Muscle of arm (tissue), 12 donors: ENCODE data around the gene MICALL1. TPM values are rescaled to one million over a fixed set of nuclear protein-coding genes. Genes with fewer than 3 reads are reported as not detected.
"Not testable (repeated sequence)": the region's sequence is repeated elsewhere in the genome, so short reads cannot be mapped to it uniquely, and the experiment has no call there.

Experiments
- DNase-seq: peaks from one replicate; pipeline ENCODE4 v3.0.0-alpha.2; 2013
- polyA plus RNA-seq, 12 donors: library from polyadenylated mRNA; unstranded; fragments of 120-200 nt; gene quantifications; one replicate each; pipeline ENCODE4 v1.2.1, GENCODE V29; 2013; ENCODE audit not compliant: insufficient read length in 12 of 12

Gene MICALL1
- polyA plus RNA-seq, 12 donors: 39.0 to 60.7 (median 43.8) TPM; not detected in 1

DNA sequence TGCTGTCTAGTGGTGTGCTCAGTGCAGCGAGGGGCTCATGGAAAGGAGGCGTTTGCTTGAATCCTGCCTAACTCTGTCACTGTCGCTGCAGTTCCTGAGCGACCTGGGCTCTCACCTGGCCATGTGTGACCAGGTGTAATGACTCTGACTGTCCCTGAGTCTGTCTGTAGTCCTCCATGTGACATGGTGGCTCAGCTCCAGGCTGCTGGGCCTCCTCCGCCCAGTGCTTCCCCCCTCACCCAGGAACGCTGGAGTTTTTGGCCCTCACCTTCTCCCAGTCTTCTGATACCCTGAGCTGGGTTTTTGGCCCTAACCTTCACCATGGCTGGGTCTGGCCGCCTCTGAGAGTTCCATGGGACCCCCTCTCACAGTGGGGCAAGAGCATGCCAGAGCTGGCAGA is 20.3 kb downstream of the MICALL1 start:
- no peak for DNase-seq

- no peak for DNase-seq
Measured at GRCh38 chr22:37926771-37927636, 20.9 kb downstream of the MICALL1 start.

GRCh38 chr22:37927637-37927936 is 21.5 kb downstream of the MICALL1 start:
- DNase-seq: no peak

DNA sequence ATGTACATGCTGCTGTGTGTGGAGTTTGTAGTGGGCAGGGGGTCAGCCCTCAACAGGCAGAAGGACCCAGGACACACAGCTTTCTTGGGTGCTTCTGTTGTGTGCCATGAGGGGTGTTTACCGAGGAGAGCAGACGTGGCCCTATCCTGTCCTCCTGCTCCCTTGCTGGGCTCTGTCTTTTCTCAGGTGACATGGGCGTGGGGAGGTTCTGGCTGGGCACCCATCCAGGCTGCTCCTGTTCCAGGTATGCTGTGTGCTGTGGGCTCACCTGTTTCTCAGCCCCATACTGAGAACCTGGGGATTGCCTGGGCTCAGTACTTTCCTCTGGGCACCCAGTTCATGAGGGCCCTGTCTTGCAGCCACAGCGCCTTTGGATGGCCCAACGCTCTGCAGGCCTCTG is 23.3 kb downstream of the MICALL1 start:
- DNase-seq: no peak

DNA sequence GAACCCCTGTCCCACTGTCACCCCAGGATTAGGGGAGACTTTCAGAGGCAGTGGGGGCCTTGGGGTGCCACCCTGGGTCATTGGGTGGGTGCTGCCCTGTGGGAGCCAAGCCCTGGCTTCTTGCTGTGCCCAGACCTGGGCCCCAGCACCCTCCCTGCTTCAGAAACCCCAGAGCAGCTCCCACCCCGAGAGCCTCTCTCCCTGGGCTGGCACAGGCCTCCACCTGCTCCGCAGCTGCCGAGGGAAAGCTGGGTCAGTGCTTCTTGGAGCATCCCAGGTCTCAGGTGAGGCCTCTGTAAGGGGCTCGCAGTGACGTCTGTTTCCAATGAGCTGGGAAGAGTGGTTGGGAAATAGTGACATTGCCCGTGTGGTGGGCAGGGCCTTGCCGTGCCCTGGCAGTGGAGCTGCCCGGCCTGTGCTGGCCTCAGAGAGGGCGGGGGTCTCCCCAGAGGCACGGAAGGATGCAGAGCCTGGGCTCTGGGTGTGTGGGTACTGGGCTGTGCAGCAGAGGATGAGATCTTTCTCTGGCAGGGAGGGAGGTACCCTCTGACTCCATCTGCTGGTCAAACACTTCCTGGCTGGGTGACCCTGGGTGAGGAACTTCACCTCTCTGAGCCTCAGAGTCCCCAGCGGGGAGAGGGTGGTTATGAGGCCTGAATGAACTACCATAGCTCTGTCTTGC is 24.3 kb downstream of the MICALL1 start:
- DNase-seq: no peak

DNA sequence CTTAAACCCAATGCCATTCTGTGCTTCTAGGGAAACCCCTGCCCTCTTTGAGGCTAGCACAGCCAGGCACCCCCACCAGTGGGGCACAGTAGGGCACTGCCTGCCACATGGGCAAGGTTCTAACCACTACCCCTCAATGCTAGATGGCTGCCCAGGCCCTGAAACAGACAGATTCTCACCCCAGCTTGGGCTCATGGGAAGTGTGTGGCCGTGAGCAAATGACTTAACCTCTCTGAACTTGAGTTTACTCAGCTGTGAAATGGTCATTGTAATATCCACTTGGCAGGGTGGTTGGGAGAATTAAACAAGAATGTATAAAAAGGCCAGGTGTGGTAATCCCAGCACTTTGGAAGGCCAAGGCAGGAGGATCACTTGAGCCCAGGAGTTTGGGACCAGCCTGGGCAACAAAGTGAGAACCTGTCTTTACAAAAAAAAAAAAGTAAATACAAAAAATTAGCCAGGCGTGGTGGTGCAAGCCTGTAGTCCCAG is 24.9 kb downstream of the MICALL1 start:
- DNase-seq: no peak

- DNase-seq: no peak
Measured at GRCh38 chr22:37931893-37932389, 25.8 kb downstream of the MICALL1 start.

GRCh38 chr22:37932401-37932800 is 26.3 kb downstream of the MICALL1 start:
- no peak for DNase-seq

- no peak for DNase-seq
Measured at GRCh38 chr22:37932821-37933578, 26.9 kb downstream of the MICALL1 start.

- DNase-seq: peak; percentile 68
Measured at GRCh38 chr22:37933711-37934376, 27.7 kb downstream of the MICALL1 start.

DNA sequence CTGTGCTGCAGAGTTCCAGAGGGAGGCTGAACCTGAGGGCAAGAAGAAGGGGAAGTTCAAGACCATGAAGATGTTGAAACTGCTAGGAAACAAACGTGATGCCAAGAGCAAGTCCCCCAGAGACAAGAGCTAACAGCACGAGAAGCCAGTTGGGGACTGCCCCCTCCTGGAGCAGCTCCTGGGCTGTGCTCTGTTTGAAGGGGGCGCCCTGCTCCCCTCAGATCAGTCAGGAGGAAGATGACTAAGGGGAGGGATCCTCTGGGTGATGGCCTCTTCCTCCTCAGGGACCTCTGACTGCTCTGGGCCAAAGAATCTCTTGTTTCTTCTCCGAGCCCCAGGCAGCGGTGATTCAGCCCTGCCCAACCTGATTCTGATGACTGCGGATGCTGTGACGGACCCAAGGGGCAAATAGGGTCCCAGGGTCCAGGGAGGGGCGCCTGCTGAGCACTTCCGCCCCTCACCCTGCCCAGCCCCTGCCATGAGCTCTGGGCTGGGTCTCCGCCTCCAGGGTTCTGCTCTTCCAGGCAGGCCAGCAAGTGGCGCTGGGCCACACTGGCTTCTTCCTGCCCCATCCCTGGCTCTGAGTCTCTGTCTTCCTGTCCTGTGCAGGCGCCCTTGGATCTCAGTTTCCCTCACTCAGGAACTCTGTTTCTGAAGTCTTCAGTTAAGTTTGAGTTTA is 34.7 kb downstream of the MICALL1 start:
- DNase-seq: no peak

DNA sequence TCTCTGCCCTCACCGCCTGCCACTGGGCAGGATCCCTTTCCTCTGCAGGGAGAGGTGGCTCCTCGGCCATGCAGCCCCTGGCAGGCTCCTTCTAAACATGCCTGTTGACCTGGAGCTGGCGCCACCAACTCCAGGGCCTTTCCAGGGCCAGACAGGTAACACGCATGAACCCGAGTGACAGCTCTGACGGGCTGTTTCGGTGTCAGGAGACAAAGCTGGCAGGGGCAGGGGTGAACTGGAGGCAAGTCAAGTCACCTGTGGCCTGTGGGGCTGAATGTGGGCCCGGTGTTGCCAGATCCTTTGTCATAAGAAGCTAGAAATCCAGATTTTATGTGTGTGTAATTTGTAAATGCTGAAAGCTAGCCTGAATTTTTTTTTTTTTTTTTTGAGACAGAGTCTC is 36.0 kb downstream of the MICALL1 start:
- DNase-seq: no peak

DNA sequence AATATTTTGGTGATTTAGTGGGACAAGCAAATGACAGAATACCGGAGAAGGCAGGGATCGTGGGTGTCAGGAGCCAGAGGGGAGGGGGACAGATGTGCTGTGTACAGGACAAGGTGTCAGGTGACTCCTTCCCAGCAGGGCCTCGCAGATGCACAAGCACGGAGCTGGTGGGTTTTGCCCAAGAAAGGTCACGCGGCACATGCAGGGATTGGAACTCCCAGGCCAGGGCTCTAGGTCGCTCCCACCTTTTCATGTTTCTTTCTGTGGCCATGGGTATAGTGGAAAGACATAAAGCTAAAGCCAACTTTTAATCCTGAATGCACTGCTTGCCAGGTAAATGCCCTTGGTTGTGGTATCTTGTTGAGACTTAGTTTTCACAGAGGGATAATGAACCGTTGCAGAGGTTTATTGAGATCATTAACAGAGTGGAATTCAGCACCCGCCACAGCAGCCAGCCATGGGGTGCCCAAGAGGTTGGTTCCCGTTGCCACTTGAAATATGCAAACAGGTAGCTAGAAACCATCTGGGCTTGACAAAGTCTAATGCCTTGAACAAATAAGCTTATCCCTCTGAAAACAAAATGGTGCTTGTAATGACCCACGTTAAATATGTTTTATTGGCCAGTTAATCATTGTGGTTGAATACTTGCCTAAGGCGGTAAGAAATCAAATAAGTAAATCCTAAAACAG is 37.2 kb downstream of the MICALL1 start:
- DNase-seq: no peak

GRCh38 chr22:37943825-37944198 is 37.7 kb downstream of the MICALL1 start:
- no peak for DNase-seq

DNA sequence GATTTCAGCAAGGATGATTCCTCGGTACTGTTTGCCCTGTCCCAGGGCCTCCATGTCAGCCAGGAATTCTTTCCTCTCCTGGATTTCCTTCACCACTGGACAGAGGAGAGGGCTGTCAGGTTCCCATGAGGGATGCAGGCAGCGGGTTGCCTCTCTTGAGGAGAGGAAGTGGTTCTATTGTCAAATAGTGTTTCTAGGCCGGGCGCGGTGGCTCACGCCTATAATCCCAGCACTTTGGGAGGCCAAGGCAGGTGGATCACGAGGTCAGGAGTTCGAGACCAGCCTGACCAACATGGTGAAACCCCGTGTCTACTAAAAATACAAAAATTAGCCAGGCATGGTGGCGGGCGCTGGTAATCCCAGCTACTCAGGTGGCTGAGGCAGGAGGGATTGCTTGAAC is 38.3 kb downstream of the MICALL1 start:
- not testable (repeated sequence) for DNase-seq

DNA sequence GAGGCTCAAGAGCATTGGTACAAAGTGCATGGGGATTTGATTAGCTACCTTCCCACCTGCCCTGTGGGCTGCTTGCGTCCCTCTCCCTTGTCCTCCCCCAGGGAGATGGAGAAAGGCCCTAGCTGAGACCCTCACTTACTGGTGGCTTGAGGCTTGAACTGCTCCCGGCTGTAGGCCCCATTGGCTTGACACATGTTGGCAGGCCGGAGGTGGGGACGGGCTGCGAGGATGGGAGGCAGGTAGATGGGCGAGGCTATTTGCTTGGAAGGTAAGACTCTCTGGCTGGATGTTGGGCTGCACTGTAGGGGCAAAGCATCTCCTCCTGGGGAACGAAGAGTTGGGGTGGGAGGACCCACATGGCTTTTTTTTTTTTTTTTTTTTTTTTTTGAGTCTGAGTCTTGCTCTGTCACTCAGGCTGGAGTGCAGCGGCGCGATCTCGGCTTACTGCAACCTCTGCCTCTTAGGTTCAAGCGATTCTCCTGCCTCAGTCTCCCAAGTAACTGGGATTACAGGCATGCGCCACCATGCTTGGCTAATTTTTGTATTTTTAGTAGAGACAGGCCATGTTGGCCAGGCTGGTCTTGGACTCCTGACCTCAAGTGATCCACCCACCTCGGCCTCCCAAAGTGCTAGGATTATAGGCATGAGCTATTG is 41.2 kb downstream of the MICALL1 start:
- DNase-seq: not testable (repeated sequence)

DNA sequence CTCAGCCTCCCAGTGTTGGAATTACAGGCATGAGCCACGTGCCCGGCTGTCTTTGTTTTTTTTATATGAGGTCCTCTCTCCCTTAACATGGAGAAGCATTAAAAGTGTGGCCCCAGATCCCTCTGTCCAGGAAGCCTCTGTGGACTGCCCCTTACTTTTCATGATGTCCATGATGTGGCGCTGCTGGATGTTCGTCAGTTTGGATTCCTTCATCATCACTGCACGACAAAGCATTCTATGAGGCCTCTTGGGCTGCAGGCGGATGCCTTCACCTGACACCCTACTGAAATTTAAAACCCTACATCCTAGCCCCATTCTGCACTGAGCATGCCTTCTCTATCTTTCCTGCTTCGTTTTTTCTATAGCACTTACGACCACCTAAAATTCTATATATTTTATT is 45.2 kb downstream of the MICALL1 start:
- no peak for DNase-seq

DNA sequence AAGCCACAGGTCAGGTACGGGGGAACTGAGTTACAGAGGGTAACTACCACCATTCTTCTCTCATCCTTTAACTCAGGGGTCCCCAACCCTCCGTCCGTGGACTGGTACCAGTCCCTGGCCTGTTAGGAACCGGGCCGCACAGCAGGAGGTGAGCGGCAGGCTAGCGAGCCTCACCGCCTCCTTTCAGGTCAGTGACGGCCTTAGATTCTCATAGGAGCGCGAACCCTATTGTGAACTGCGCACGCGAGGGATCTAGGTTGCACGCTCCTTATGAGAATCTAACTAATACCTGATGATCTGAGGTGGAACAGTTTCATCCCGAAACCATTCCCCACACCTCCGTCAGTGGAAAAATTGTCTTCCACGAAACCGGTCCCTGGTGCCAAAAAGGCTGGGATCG is 46.5 kb downstream of the MICALL1 start:
- not testable (repeated sequence) for DNase-seq

- no peak for DNase-seq
Measured at GRCh38 chr22:37953062-37953436, 47.0 kb downstream of the MICALL1 start.
